T-helper 17 cell (primary cell): Measurements from ENCODE around the gene CTF1. TPM values are rescaled to one million over a fixed set of nuclear protein-coding genes. Genes with fewer than 3 reads are reported as not detected.
A peak's percentile ranks its signal among the peaks of the same experiment; 100 is the strongest.
"Not testable (repeated sequence)": the region's sequence is repeated elsewhere in the genome, so short reads cannot be mapped to it uniquely, and the experiment has no call there.

Experiments used
- ATAC-seq: fragments of 150-1000 bp; cut with Tn5 transposase; 2 replicates; pipeline ENCODE4 v1.10.0; 2021; ENCODE audit warnings: mild to moderate bottlenecking, moderate library complexity
- DNase-seq, 3 donors: peaks; one replicate each; pipeline versions ENCODE4 v3.0.0 to v3.0.0-alpha.2; 2020 to 2021
- H3K9me3 ChIP-seq: one replicate; pipeline ENCODE4 v1.7.0; 2013; ENCODE audit warnings: low read length, mild to moderate bottlenecking; ENCODE audit not compliant: control insufficient read depth, poor library complexity, severe bottlenecking
- H3K27ac Mint-ChIP-seq: one replicate; pipeline ENCODE4 v1.8.0; 2022; ENCODE audit warnings: mild to moderate bottlenecking, moderate library complexity, mixed read lengths
- H3K27me3 Mint-ChIP-seq: one replicate; pipeline ENCODE4 v1.8.0; 2022; ENCODE audit warnings: mixed read lengths
- H3K36me3 Mint-ChIP-seq: one replicate; pipeline ENCODE4 v1.8.0; 2022; ENCODE audit warnings: low read depth, mixed read lengths
- H3K4me1 Mint-ChIP-seq: one replicate; pipeline ENCODE4 v1.8.0; 2022; ENCODE audit warnings: mild to moderate bottlenecking, mixed read lengths
- H3K4me3 Mint-ChIP-seq: one replicate; pipeline ENCODE4 v1.8.0; 2022; ENCODE audit warnings: mild to moderate bottlenecking, moderate library complexity, mixed read lengths
- total RNA-seq, 4 donors: library from RNA in 2 of 4; stranded (reverse) in 2 of 4; gene quantifications; one replicate each; pipeline ENCODE4 v1.2.3 and lab custom pipeline; 2022 to 2026

Gene CTF1
- total RNA-seq, 2 donors from 2014 or later = 0.26 TPM; not detected in 1

- Mint-ChIP-seq H3K4me3 (no peak overlapping the region), H3K36me3 (peaks cover 4% of the 10 kb centered on the region), H3K27ac (peak overlapping the region; percentile 86), H3K4me1 (peaks cover 28% of the 10 kb centered on the region), H3K27me3 (no peaks in the 10 kb centered on the region)
- peak; percentile 65 for ATAC-seq
- H3K9me3 ChIP-seq = no peaks in the 10 kb centered on the region
- DNase-seq = no peak
These were observed 38.6 kb downstream of the CTF1 start for GRCh38 chr16:30934827-30935557.

- Mint-ChIP-seq H3K4me1 (peaks cover 30% of the 10 kb centered on the region), H3K27ac (peak overlapping the region; percentile 16), H3K4me3 (no peak overlapping the region), H3K27me3 (no peaks in the 10 kb centered on the region), H3K36me3 (peaks cover 2% of the 10 kb centered on the region)
- ATAC-seq (no peak), DNase-seq (no peak)
- H3K9me3 ChIP-seq = no peaks in the 10 kb centered on the region
These were observed 41.3 kb downstream of the CTF1 start for GRCh38 chr16:30937692-30938091.

- ATAC-seq, DNase-seq, H3K27ac Mint-ChIP-seq, H3K27me3 Mint-ChIP-seq, H3K4me3 Mint-ChIP-seq, H3K36me3 Mint-ChIP-seq, H3K9me3 ChIP-seq: not testable (repeated sequence)
- peaks cover 31% of the 10 kb centered on the region for H3K4me1 Mint-ChIP-seq
These were observed 43.2 kb downstream of the CTF1 start for GRCh38 chr16:30939571-30939970.

GRCh38 chr16:30941600-30942425, 45.4 kb downstream of the CTF1 start:
- no peaks in the 10 kb centered on the region for H3K9me3 ChIP-seq
- no peaks in the 10 kb centered on the region for H3K36me3 Mint-ChIP-seq
- peaks cover 26% of the 10 kb centered on the region for H3K4me1 Mint-ChIP-seq
- H3K4me3 Mint-ChIP-seq = no peak overlapping the region
- H3K27me3 Mint-ChIP-seq = no peaks in the 10 kb centered on the region
- H3K27ac Mint-ChIP-seq = peak overlapping the region; percentile 27
- ATAC-seq (peak; percentile 97), DNase-seq (peak; percentile 41 to 43 (median 43))

GRCh38 chr16:30942426-30942806, 46.0 kb downstream of the CTF1 start:
- no peaks in the 10 kb centered on the region for H3K36me3 Mint-ChIP-seq
- ATAC-seq = no peak
- no peak for DNase-seq
- H3K27ac Mint-ChIP-seq = peak overlapping the region; percentile 27
- H3K4me1 Mint-ChIP-seq = peaks cover 26% of the 10 kb centered on the region
- H3K9me3 ChIP-seq = no peaks in the 10 kb centered on the region
- no peaks in the 10 kb centered on the region for H3K27me3 Mint-ChIP-seq
- H3K4me3 Mint-ChIP-seq = no peak overlapping the region

- peaks cover 20% of the 10 kb centered on the region for H3K4me1 Mint-ChIP-seq
- no peak overlapping the region for H3K4me3 Mint-ChIP-seq
- no peaks in the 10 kb centered on the region for H3K27me3 Mint-ChIP-seq
- H3K9me3 ChIP-seq = no peaks in the 10 kb centered on the region
- no peak for ATAC-seq
- H3K27ac Mint-ChIP-seq = no peak overlapping the region
- DNase-seq = no peak
- no peaks in the 10 kb centered on the region for H3K36me3 Mint-ChIP-seq
These were observed 47.9 kb downstream of the CTF1 start for GRCh38 chr16:30944352-30944751.

GRCh38 chr16:30946671-30947540, 50.5 kb downstream of the CTF1 start:
- no peaks in the 10 kb centered on the region for H3K36me3 Mint-ChIP-seq
- peaks cover 27% of the 10 kb centered on the region for H3K4me1 Mint-ChIP-seq
- ATAC-seq = no peak
- H3K27ac Mint-ChIP-seq = peak overlapping the region; percentile 75
- H3K9me3 ChIP-seq = no peaks in the 10 kb centered on the region
- H3K4me3 Mint-ChIP-seq = no peak overlapping the region
- DNase-seq = no peak
- H3K27me3 Mint-ChIP-seq = no peaks in the 10 kb centered on the region

- no peaks in the 10 kb centered on the region for H3K9me3 ChIP-seq
- Mint-ChIP-seq H3K27ac (no peak overlapping the region), H3K36me3 (no peaks in the 10 kb centered on the region), H3K4me1 (peaks cover 25% of the 10 kb centered on the region), H3K27me3 (no peaks in the 10 kb centered on the region), H3K4me3 (no peak overlapping the region)
- ATAC-seq (no peak), DNase-seq (no peak)
These were observed 51.1 kb downstream of the CTF1 start for GRCh38 chr16:30947541-30947858.

- peaks cover 23% of the 10 kb centered on the region for H3K4me1 Mint-ChIP-seq
These were observed 51.6 kb downstream of the CTF1 start for GRCh38 chr16:30947859-30948666.

GRCh38 chr16:30948667-30949649, 52.5 kb downstream of the CTF1 start, which contains the start of gene ORAI3:
Gene ORAI3, plus strand, starts transcription at chr16:30949068. Its CDS starts 222 bp downstream, at chr16:30949290.
- no peaks in the 10 kb centered on the region for H3K9me3 ChIP-seq
- Mint-ChIP-seq H3K27ac (no peak within 1 kb of the TSS), H3K4me1 (peaks cover 29% of the 10 kb centered on the region), H3K27me3 (no peaks in the 10 kb centered on the region), H3K4me3 (peak within 1 kb of the TSS; percentile 94), H3K36me3 (no peaks in the 10 kb centered on the region)
- DNase-seq = peak in 1 of 3 donors; percentile 31
- peak; percentile 69 for ATAC-seq

More at GRCh38 chr16:30947859-30948666, 51.6 kb downstream of the CTF1 start:
- H3K9me3 ChIP-seq = no peaks in the 10 kb centered on the region
- no peak overlapping the region for H3K4me3 Mint-ChIP-seq
- H3K36me3 Mint-ChIP-seq = no peaks in the 10 kb centered on the region
- peak; percentile 2 for ATAC-seq
- H3K27ac Mint-ChIP-seq = no peak overlapping the region
- H3K27me3 Mint-ChIP-seq = no peaks in the 10 kb centered on the region
- DNase-seq = no peak

GRCh38 chr16:30949650-30950515, 53.5 kb downstream of the CTF1 start:
- no peaks in the 10 kb centered on the region for H3K36me3 Mint-ChIP-seq
- DNase-seq (no peak), ATAC-seq (peak; percentile 47)
- no peaks in the 10 kb centered on the region for H3K9me3 ChIP-seq
- peaks cover 29% of the 10 kb centered on the region for H3K4me1 Mint-ChIP-seq
- no peaks in the 10 kb centered on the region for H3K27me3 Mint-ChIP-seq
- H3K4me3 Mint-ChIP-seq = peak overlapping the region; percentile 94
- H3K27ac Mint-ChIP-seq = no peak overlapping the region
